ENCODE measurements around the gene NCKIPSD. TPM values are rescaled to one million over a fixed set of nuclear protein-coding genes. Genes with fewer than 3 reads are reported as not detected.
"Not testable (repeated sequence)": the region's sequence is repeated elsewhere in the genome, so short reads cannot be mapped to it uniquely, and the experiment has no call there.

Gene NCKIPSD
- polyA plus RNA-seq, result 15.2 TPM
- long read RNA-seq, donor 1, partial matches to known transcripts, result 0 of 1 reads
- long read RNA-seq, donor 1, other reads (novel, unspliced or antisense), result 0 of 1 reads
- long read RNA-seq, donor 2, partial matches to known transcripts, result 0 of 1 reads
- long read RNA-seq, donor 2, other reads (novel, unspliced or antisense), result 0 of 1 reads
- long read RNA-seq, donor 3, result 0 reads
- long read RNA-seq, donor 4, partial matches to known transcripts, result 0 of 1 reads
- long read RNA-seq, donor 4, other reads (novel, unspliced or antisense), result 0 of 1 reads
- long read RNA-seq, donor 5, partial matches to known transcripts, result 0 of 1 reads
- long read RNA-seq, donor 5, other reads (novel, unspliced or antisense), result 0 of 1 reads
- long read RNA-seq, donor 6, partial matches to known transcripts, result 0 of 1 reads
- long read RNA-seq, donor 6, other reads (novel, unspliced or antisense), result 0 of 1 reads
- long read RNA-seq, donor 7, partial matches to known transcripts, result 0 of 1 reads
- long read RNA-seq, donor 7, other reads (novel, unspliced or antisense), result 0 of 1 reads
- long read RNA-seq, donor 8, partial matches to known transcripts, result 5 of 9 reads
- long read RNA-seq, donor 8, other reads (novel, unspliced or antisense), result 0 of 9 reads
- long read RNA-seq, donor 9, partial matches to known transcripts, result 0 of 5 reads
- long read RNA-seq, donor 9, other reads (novel, unspliced or antisense), result 0 of 5 reads
- long read RNA-seq, donor 10, partial matches to known transcripts, result 0 of 3 reads
- long read RNA-seq, donor 10, other reads (novel, unspliced or antisense), result 0 of 3 reads
- long read RNA-seq, donor 11, result 0 reads

DNA sequence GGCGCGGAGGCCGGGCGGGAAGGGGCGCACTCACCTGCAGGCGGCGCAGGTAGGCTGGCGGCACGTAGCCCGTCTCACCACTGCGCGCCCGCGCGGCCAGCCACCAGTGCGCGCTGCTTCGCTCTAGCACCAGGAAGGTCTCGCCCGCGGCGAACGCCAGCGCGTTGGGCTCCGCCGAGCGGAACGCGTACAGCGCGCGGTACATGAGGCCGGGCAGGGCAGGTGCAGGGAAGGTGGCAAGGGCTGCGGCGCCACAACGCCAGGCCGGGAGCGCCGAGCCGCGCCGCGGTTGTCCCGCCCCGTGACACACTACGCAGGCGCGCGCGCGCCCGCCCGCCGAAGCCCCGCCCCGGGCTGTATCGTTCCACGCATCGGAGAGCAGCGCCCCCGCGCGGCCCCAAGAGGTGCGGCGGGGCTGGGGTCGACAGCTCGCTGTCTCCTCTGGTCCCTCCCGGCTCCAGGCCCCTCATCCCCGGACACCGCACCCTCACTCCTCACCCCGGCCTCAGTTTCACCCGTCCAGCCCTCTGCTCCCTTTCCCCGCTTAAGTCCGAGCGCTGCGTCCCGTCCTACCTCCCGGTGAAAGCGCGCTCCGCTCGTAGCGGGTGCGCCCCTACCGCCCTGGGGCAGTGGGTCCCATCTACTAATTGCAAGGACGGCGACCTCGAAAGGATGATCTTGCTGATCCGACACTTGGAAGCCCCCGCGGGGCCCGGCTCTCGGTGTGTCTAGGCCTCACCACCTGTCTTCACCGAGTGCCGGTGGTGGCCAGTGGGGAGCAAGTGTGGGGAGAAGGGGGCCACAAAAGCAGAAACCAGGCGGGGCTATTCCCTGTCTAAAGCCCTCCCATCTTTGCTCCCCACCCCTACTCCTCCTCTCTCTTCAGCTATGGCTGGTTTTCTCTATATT, at the start of gene NCKIPSD:
Gene NCKIPSD, minus strand, starts transcription at position 313 of the 909 bp plus-strand sequence. Its CDS starts 108 bp downstream, at position 205.
- Histone ChIP-seq H3K9me3 (ENCODE audit: control insufficient read depth, low read depth, low read length) (no peaks in the 10 kb centered on the region), H3K4me3 (ENCODE audit: low read length) (peak within 1 kb of the TSS; percentile 80), H3K27me3 (ENCODE audit: control insufficient read depth, insufficient read depth, low read length) (no peaks in the 10 kb centered on the region), H3K27ac (ENCODE audit: low read length) (peak within 1 kb of the TSS; percentile 68), H3K36me3 (ENCODE audit: control insufficient read depth, insufficient read depth, low read length) (peaks cover 58% of the 10 kb centered on the region), H3K4me1 (ENCODE audit: control insufficient read depth, insufficient read depth, low read length) (peaks cover 14% of the 10 kb centered on the region)
- no CpG with 5 or more reads among the region's 97 CpGs for WGBS (ENCODE audit: insufficient coverage, low lambda C conversion rate)
- DNase-seq, result peak; percentile 83 to 90

DNA sequence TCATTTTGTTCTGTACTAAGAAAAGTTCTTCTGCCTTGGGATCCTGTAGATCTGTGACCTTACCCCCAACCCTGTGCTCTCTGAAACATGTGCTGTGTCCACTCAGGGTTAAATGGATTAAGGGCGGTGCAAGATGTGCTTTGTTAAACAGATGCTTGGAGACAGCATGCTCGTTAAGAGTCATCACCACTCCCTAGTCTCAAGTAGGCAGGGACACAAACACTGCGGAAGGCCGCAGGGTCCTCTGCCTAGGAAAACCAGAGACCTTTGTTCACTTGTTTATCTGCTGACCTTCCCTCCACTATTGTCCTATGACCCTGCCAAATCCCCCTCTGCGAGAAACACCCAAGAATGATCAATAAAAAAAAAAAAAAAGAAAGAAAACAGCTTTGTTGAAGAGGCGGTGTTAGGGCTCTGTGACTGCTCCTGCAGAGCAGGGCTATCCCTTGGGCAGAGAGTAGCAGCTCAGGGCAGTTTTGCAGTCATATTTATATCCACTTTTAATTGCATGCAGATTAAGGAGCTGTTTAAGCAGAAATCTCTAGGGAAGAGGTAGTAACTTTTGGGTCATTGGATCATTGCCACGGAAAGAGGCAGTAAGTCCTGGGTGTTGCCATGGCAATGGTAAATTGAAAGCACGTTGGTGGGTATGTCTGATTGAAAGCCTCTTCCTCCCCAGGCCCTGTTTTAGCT, 49.5 kb upstream of the NCKIPSD start:
- H3K36me3 ChIP-seq (ENCODE audit: control insufficient read depth, insufficient read depth, low read length); H3K9me3 ChIP-seq (ENCODE audit: control insufficient read depth, low read depth, low read length); H3K4me3 ChIP-seq (ENCODE audit: low read length); H3K27me3 ChIP-seq (ENCODE audit: control insufficient read depth, insufficient read depth, low read length); DNase-seq: not testable (repeated sequence)
- Histone ChIP-seq H3K27ac (ENCODE audit: low read length) (peak overlapping the region; percentile 3), H3K4me1 (ENCODE audit: control insufficient read depth, insufficient read depth, low read length) (peaks cover 24% of the 10 kb centered on the region)
- WGBS (ENCODE audit: insufficient coverage, low lambda C conversion rate), result 0% methylated on average over 1 of the region's 8 CpGs

DNA sequence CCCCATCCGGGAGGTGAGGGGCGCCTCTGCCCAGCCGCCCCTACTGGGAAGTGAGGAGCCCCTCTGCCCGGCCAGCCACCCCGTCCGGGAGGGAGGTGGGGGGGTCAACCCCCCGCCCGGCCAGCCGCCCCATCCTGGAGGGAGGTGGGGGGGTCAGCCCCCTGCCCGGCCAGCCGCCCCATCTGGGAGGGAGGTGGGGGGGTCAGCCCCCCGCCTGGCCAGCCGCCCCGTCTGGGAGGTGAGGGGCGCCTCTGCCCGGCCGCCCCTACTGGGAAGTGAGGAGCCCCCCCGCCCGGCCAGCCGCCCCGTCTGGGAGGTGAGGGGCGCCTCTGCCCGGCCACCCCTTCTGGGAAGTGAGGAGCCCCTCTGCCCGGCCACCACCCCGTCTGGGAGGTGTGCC, 48.8 kb upstream of the NCKIPSD start:
- H3K36me3 ChIP-seq (ENCODE audit: control insufficient read depth, insufficient read depth, low read length); H3K4me3 ChIP-seq (ENCODE audit: low read length); H3K27me3 ChIP-seq (ENCODE audit: control insufficient read depth, insufficient read depth, low read length); H3K9me3 ChIP-seq (ENCODE audit: control insufficient read depth, low read depth, low read length); DNase-seq; H3K27ac ChIP-seq (ENCODE audit: low read length): not testable (repeated sequence)
- WGBS (ENCODE audit: insufficient coverage, low lambda C conversion rate), result no CpG with 5 or more reads among the region's 25 CpGs
- peaks cover 18% of the 10 kb centered on the region for H3K4me1 ChIP-seq (ENCODE audit: control insufficient read depth, insufficient read depth, low read length)

DNA sequence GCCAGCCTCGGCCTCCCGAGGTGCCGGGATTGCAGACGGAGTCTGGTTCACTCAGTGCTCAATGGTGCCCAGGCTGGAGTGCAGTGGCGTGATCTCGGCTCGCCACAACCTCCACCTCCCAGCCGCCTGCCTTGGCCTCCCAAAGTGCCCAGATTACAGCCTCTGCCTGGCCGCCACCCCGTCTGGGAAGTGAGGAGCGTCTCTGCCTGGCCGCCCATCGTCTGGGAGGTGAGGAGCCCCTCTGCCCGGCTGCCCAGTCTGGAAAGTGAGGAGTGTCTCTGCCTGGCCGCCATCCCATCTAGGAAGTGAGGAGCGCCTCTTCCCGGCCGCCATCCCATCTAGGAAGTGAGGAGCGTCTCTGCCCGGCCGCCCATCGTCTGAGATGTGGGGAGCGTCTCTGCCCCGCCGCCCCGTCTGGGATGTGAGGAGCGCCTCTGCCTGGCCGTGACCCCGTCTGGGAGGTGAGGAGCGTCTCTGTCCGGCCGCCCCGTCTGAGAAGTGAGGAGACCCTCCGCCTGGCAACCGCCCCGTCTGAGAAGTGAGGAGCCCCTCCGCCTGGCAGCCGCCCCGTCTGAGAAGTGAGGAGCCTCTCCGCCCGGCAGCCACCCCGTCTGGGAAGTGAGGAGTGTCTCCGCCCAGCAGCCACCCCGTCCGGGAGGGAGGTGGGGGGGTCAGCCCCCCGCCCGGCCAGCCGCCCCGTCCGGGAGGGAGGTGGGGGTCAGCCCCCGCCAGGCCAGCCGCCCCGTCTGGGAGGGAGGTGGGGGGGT, 48.2 kb upstream of the NCKIPSD start:
- H3K36me3 ChIP-seq (ENCODE audit: control insufficient read depth, insufficient read depth, low read length); H3K27ac ChIP-seq (ENCODE audit: low read length); DNase-seq; H3K27me3 ChIP-seq (ENCODE audit: control insufficient read depth, insufficient read depth, low read length); H3K9me3 ChIP-seq (ENCODE audit: control insufficient read depth, low read depth, low read length); H3K4me3 ChIP-seq (ENCODE audit: low read length): not testable (repeated sequence)
- peaks cover 12% of the 10 kb centered on the region for H3K4me1 ChIP-seq (ENCODE audit: control insufficient read depth, insufficient read depth, low read length)
- WGBS (ENCODE audit: insufficient coverage, low lambda C conversion rate), result no CpG with 5 or more reads among the region's 53 CpGs

DNA sequence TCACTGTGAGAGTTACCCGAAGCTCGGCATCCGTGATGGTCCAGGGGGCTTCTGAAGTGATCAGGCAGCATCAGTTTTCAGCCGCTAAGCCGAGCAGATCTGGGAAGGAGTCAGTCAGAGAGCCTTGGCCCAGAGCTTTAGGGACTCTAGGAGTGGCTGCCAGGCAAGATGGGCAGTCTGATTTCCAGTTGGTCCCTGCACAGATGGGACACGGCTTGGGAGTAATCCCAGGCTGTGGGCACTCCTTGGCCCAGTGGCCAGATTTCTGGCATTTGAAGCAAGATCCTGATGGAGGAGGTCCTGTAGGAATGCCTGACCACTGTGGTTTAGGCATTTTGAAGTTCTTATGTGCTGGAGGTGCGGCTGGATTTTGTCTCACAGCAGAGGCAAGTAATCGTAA, 41.8 kb upstream of the NCKIPSD start:
- no CpG with 5 or more reads among the region's 8 CpGs for WGBS (ENCODE audit: insufficient coverage, low lambda C conversion rate)
- DNase-seq, result no peak
- H3K4me1 ChIP-seq (ENCODE audit: control insufficient read depth, insufficient read depth, low read length), result peaks cover 12% of the 10 kb centered on the region
- H3K27me3 ChIP-seq (ENCODE audit: control insufficient read depth, insufficient read depth, low read length), result no peaks in the 10 kb centered on the region
- no peak overlapping the region for H3K4me3 ChIP-seq (ENCODE audit: low read length)
- H3K27ac ChIP-seq (ENCODE audit: low read length), result no peak overlapping the region
- H3K9me3 ChIP-seq (ENCODE audit: control insufficient read depth, low read depth, low read length), result no peaks in the 10 kb centered on the region
- H3K36me3 ChIP-seq (ENCODE audit: control insufficient read depth, insufficient read depth, low read length), result no peaks in the 10 kb centered on the region

DNA sequence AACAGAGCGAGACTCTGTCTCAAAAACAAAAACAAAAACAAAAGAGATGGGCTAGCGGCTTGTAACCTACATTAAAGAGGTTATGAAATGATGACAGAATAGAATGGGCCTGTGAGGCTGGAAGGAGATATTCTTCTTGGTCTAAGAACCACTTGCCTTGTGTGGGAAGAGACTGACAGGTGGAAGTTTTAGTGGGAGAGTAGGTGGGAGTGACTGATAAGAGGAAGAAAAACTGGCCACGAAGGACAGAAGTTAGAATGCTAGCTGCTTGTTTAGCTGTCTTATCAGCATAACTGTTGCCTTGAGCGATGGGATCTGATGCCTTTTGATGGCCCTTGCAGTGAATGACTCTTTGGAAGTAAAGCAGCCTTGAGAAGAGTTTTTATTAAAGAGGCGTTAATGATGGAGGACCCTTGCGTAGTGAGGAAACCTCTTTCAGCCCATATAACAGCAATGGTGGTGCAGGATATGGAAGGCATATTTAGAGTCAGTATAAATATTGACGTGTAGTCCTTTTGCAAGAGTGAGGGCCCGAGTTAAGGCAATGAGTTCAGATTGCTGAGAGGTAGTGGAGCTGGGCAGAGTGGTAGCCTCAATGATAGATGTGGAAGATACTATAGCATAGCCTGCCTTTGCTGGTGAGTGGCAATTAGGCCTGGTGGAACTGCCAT, 39.6 kb upstream of the NCKIPSD start:
- H3K27me3 ChIP-seq (ENCODE audit: control insufficient read depth, insufficient read depth, low read length); H3K4me3 ChIP-seq (ENCODE audit: low read length); DNase-seq; H3K36me3 ChIP-seq (ENCODE audit: control insufficient read depth, insufficient read depth, low read length); H3K9me3 ChIP-seq (ENCODE audit: control insufficient read depth, low read depth, low read length); H3K27ac ChIP-seq (ENCODE audit: low read length): not testable (repeated sequence)
- peaks cover 12% of the 10 kb centered on the region for H3K4me1 ChIP-seq (ENCODE audit: control insufficient read depth, insufficient read depth, low read length)
- 93% methylated on average over 3 of the region's 8 CpGs for WGBS (ENCODE audit: insufficient coverage, low lambda C conversion rate)

DNA sequence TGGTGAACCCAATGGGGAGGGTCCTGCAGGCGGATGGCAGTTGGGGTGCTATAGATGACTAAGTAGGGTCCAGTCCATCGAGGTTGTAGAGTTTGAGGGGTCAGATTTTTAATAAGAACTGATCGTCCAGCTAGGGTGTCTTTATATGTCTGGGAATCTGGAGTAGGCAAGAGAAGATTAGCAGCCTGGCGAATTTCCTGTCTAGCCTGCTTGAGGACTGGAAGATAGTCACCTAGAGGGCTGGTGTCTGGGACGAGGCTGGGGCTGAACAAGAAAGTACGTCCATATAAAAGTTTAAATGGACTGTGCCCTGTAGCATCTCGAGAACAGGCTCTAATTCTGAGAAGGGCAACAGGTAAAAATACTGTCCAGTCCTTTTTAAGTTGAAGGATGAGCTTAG, 38.0 kb upstream of the NCKIPSD start:
- no peak overlapping the region for H3K27ac ChIP-seq (ENCODE audit: low read length)
- no peaks in the 10 kb centered on the region for H3K9me3 ChIP-seq (ENCODE audit: control insufficient read depth, low read depth, low read length)
- no peak for DNase-seq
- H3K27me3 ChIP-seq (ENCODE audit: control insufficient read depth, insufficient read depth, low read length), result no peaks in the 10 kb centered on the region
- H3K36me3 ChIP-seq (ENCODE audit: control insufficient read depth, insufficient read depth, low read length), result no peaks in the 10 kb centered on the region
- 45% methylated on average over 2 of the region's 7 CpGs for WGBS (ENCODE audit: insufficient coverage, low lambda C conversion rate)
- H3K4me1 ChIP-seq (ENCODE audit: control insufficient read depth, insufficient read depth, low read length), result peaks cover 12% of the 10 kb centered on the region
- H3K4me3 ChIP-seq (ENCODE audit: low read length), result no peak overlapping the region

DNA sequence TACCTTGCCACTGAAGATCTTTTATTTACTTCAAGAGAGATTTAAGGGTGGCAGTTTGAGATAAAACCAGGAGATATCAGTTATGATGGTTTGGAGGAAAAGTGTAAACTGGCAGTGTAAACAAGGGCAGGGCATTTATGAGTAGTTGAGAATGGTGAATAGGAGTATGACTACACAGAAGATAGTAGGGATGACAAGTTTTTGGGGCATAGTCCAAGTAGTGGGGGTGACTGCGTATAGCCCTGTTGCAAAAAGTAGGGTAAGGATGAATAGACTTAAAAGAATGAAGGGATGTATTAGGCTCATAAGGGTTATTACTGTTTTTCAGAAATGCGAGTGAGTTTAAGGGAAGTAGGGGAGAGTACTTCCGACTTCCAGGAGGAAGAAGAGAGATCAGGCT, 37.6 kb upstream of the NCKIPSD start:
- 40% methylated on average over 1 of the region's 3 CpGs for WGBS (ENCODE audit: insufficient coverage, low lambda C conversion rate)
- H3K4me1 ChIP-seq (ENCODE audit: control insufficient read depth, insufficient read depth, low read length), result peaks cover 12% of the 10 kb centered on the region
- not testable (repeated sequence) for H3K9me3 ChIP-seq (ENCODE audit: control insufficient read depth, low read depth, low read length); H3K27me3 ChIP-seq (ENCODE audit: control insufficient read depth, insufficient read depth, low read length); H3K36me3 ChIP-seq (ENCODE audit: control insufficient read depth, insufficient read depth, low read length); H3K4me3 ChIP-seq (ENCODE audit: low read length); H3K27ac ChIP-seq (ENCODE audit: low read length)
- peak; percentile 45 to 62 for DNase-seq
